Stimulated activated CD8-positive, alpha-beta memory T cell treated with anti-CD3 and anti-CD28 coated beads, Interleukin-4, amount 100 ng/mL, for 24 hours (primary cell): ENCODE data around the gene ART1.
"Not testable (repeated sequence)": the region's sequence is repeated elsewhere in the genome, so short reads cannot be mapped to it uniquely, and the experiment has no call there.

ENCODE experiments used
- DNase-seq: peaks from one replicate; pipeline ENCODE4 v3.0.0-alpha.2; 2020; ENCODE audit warnings: low read depth

ART1 gene

DNA sequence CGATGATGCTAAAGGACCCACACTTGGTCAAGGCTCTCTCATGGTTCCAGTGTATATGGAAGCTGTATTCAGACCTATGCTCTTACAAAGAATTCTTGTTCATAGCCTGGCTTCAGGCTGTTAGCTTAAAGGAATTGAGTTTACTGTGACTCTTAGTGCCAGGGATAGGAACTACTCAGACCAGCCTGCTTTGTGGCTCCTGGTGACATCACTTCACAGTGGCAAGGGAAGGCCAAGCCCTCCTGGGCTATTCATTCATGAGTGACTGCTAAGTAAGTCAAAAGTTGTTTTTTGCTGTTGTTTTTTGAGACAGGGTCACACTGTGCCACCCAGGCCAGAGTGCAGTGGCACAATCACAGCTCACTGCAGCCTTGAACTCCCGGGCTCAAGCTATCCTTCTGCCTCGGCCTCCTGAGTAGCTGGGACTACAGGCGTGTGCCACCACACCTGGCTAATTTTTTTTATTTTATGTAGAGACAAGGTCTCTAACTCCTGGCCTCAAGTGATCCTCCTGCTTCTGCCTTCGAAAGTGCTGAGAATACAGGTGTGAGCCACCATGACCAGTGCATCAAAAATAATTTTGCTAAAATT lies 12.8 kb upstream of the ART1 start:
- no peak for DNase-seq

DNA sequence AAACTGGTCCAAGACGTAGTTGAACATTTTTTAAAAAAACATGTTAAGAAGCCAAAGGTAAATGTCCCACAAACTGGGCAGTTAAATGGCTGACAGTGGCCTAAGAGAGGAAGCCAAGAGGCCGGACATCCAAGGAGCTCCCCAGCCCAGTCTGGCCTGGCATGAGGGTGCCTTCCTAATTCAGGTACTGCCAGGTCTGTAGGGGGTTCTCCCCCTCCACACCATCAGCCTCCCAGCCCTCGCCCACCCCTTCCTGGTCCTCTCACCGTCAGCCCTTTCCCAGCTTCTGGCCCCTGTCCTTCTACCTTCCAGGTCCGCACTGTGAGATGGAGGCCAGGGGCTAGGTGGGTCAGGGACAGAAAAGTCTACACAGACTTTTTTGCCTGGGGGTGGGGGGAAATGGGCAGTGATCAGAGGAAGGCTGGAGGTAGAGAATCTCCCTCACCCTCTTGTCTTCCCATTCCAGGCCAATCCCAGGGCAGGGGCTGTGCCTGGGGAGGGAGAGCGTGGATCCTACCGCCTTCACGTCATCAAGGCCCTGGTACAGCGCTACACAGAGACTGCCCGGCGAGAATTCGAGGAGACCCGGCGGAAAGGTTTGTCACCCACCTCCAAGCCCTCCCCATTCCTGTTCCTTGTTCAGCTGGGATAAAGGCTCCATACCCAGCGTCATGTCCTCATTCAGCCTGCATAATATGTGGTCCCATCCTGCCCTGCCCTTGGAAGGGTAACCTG lies 9.1 kb upstream of the ART1 start:
- DNase-seq, result no peak

DNA sequence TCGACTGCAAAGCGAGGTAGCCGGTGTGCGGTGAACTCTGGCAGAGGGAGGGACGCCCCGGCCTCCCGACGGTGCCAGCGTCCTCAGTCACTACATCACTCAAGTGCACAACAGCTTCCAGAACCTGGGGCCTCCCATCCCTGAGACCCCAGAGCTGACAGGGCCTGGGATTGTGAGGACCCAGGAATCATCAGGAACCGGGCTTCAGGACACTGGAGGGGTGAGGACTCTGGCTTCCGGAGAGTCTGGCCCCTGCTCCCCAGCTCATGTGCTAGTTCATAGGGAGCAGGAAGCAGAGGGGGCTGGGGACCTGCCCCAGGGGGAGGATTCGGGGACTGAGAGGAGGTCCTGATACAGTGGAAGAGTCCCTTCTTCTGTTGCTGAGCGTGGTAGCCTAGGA lies 7.7 kb upstream of the ART1 start:
- no peak for DNase-seq

DNA sequence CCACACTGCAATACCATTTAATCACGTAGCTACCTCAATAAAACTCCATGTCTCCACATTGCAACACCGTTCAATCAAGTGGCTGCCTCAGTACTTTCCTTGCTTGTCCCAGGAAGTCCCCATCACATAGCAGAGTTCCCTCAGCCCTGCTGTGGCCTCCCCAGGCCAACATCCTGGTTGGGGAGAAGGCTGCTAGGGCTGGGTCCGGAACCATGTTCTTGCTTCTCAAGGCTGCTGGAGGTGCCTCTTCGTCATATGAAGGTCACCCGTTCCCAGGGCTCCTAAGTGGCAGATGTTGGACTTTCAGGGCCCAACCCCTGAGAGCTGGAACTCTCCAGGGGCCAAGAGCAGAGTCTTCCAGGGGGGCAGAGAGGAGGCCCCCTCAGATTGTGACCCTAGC lies 6.4 kb upstream of the ART1 start:
- no peak for DNase-seq

DNA sequence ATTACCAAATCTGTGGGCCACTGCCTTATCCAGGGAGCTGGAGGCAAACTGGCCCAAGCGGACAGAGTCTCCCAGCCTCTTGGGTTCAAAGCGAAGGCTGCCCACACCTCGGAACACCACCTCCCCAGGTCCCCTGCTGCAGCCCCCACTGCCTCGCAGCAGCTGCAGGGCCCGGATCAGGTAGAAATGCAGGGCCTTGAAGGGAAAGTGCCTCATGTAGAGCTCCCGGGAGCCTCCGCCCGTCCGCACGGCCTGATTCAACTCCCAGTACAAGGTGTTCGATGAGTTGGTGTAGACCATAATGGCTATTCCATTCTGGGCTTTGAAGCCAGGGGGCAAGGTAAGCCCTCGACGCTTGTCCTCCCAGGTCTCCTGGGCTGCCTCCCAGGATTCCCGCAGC lies 5.1 kb upstream of the ART1 start:
- no peak for DNase-seq

DNA sequence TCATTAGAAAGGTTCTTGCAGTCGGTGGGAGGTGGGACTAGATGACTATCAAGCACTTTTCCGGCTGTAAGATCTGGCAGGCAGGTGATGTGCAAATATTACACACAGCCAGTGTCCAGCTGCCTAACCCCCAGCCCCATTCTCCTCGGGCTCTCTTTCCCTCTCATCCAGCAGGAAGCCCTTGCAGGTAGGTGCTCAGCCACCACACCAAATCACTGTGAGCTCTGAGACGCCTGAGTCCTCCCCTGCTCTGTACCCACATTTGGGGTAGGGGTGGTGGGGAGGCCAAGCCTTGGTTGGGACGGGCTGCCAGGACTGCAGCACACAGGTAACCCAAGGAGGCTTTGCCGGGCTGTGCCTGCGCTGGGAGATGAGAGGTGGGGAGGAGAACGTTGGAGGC lies 3.7 kb upstream of the ART1 start:
- DNase-seq, result no peak

DNA sequence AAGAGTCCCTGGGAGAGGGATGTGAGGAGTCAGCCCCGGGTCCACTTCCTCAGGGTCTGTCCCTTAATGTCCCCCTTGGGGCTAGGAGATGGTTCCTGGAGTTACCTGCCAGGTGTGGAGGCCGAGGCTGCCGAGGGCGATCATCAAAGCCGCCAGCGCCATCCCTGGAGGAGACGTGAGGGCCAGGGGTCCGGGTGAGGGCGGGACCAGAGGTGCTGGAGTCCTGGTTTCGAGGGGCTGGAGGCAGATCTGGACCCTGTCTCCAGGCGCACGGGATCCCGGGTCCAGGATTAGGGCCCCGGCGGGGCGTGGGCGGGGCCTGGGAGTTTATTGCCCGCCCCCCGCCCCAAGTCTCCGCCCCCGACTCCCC lies 3.2 kb upstream of the ART1 start, which contains the start of gene ART5:
ART5 (minus strand) TSS at position 292 of the 370 bp plus-strand sequence; CDS start at position 162, 130 bp downstream.
- DNase-seq, result no peak

DNA sequence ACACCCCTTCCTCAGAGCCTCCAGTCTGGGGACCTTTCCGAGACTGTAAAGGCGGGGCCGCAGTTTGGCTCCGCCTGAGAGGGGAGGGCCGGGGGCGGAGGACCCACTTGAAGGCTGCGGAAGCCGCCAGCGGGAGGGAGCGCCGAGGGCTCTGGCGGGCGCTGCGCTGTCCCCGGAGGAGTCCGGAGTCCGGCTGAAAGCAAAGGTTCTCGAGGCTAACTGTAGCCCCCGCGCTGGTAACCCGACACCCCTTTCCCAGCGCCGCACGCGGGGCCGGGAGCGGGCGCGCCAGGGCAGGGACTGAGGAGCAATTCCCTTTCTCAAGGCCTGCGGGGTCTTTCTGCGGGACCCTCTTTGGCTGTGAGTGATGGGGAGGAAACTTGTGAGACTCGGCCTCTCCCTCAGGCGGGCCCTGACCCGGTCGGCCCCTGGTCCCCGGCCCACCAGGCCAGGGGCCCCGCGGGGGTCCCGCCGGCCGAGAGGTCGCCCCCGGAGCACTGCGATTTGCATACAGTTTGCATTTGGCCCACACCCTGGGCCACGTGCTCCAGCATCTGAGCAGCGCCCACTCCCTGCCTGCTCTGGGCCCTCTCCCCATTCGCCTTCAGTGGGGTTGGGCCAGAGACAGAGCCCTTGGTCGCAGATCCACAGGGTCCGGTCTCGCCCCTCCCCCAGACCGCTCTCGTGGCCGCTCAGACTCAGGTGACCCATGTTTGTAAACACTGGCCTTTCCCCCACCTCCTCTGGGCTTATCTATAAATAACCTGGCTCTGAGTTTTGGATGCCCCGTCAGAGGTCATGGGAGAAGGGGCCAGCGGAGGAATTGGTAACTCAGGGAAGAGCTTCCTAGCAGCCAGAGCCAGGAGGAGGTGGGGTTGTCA lies 2.6 kb upstream of the ART1 start:
- peak; percentile 66 for DNase-seq

DNA sequence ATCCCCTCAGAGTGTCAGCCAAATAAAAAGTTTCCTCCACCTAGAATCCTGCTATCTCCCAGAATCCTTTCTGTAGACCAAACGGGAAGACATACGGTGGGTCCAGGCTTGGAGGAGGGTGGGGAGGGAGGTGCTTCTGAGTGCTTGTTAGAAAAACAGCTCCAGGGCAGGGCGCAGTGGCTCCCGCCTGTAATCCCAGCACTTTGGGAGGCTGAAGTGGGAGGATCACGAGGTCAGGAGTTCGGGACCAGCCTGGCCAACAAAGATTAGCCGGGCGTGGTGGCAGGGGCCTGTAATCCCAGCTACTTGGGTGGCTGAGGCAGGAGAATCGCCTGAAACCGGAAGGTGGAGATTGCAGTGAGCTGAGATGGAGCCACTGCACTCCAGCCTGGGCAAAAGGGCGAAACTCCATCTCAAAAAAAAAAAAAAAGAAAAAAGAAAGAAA lies 1.8 kb upstream of the ART1 start:
- not testable (repeated sequence) for DNase-seq

DNA sequence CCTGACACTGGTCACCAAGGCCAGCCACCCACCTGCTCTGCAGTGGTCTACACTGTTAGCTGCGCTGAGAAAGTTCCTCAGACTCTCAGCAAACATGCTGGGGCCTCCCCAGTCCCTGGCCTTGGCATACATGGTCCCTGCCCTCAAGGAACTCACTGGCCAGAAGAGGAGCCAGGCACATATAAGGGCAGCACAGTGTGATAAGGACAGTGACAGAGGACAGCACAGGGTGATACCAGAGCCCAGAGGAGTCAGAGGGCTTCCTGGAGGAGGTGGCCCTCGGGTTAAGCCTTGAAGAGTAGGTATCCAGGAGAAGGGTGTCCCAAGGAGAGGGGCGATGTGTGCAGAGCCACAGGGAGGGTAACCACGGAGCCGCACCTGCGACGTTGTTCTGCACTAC lies 624 bp downstream of the ART1 start:
- DNase-seq, result no peak

DNA sequence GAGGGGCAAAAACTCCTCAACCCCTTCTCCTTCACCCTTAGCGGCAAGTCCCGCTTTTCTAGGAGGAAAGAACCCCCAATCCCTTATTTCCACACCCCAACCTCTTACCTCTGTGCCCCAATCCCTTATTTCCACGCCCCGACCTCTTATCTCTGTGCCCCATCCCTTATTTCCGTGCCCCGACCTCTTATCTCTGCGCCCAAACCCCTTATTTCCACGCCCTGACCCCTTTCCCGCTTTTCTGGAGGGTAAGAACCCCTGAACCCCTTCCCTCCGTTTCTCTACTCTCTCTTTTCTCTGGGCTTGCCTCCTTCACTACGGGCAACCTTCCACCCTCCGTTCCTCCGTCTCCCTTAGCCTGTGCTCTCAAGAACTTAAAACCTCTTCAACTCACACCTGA lies 3.9 kb downstream of the ART1 start:
- DNase-seq, result not testable (repeated sequence)

DNA sequence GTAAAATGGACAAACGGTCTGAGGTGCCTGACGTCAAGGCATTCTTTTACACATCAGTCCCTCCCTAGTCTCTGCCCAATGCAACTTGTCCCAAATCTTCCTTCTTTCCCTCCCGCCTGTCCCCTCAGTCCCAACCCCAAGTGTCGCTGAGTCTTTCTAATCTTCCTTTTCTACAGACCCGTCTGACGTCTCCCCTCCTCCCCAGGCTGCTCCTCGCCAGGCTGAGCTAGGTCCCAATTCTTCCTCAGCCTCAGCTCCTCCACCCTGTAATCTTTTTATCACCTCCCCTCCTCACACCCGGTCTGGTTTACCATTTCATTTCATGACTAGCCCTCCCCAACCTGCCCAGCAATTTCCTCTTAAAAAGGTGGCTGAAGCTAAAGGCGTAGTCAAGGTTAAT lies 4.4 kb downstream of the ART1 start:
- DNase-seq, result not testable (repeated sequence)

DNA sequence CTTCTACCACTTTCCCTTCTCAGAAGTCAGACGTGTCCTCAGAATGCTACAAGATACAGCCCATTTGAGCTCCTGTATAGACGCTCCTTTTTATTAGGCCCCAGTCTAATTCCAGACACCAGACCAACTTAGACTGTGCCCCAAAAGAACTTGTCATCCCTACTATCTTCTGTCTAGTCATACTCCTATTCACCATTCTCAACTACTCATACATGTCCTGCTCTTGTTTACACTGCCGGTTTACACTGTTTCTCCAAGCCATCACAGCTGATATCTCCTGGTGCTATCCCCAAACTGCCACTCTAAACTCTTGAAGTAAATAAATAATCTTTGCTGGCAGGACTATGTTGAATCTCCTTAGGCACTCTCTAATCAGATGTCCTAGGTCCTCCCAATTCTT lies 7.6 kb downstream of the ART1 start:
- not testable (repeated sequence) for DNase-seq

DNA sequence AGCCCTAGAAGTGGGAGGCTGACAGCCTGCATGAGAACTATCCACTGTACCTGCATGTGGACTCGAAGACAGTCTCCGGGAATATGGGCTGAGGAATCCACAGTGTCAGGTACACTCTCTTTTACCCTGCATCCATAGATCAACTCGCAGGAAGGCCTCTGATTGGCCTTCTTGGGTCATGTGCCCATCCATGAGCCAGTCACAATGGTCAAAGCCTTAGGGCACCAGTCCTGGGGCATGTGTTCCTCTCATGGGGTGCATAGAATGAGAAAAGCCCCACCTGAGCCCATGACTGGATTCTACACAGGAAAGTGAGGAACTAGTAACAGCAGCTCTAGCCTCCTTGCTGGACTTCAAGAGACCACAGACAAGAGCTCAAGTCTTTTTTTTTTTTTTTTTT lies 10.6 kb downstream of the ART1 start:
- no peak for DNase-seq

DNA sequence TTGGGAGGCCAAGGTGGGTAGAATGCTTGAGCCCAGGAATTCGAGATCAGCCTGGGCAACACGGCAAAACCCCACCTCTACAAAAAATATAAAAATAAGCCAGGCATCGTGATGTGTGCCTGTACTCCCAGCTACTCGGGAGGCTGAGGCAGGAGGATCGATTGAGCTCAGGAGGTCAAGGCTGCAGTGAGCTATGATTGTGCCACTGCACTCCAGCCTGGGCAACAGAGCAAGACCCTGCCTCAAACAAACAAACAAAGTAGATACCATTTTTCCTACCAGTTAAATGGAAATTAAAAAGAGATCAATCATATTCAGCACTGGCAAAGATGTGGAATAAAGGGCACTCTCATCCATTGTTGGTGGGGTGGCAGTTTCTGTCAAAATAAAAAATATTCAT lies 12.4 kb downstream of the ART1 start:
- DNase-seq, result not testable (repeated sequence)

DNA sequence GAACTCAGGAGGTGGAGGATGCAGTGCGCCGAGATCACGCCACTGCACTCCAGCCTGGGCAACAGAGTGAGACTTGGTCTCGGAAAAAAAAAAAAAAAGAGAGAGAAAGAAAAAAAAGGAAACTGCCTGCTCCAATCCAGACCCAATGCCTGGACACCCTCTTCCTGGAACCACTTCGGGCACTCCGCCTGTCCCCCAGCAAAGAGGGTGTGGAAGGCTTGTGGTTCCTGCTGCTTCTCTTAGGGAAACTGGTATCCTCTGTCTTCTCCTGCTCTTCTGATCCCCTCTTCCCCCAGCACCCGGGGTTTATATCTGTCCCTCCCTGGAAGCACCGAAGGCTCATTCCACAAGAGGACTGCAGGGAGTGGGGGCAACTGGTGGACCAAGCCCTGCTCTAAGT lies 13.3 kb downstream of the ART1 start:
- no peak for DNase-seq

DNA sequence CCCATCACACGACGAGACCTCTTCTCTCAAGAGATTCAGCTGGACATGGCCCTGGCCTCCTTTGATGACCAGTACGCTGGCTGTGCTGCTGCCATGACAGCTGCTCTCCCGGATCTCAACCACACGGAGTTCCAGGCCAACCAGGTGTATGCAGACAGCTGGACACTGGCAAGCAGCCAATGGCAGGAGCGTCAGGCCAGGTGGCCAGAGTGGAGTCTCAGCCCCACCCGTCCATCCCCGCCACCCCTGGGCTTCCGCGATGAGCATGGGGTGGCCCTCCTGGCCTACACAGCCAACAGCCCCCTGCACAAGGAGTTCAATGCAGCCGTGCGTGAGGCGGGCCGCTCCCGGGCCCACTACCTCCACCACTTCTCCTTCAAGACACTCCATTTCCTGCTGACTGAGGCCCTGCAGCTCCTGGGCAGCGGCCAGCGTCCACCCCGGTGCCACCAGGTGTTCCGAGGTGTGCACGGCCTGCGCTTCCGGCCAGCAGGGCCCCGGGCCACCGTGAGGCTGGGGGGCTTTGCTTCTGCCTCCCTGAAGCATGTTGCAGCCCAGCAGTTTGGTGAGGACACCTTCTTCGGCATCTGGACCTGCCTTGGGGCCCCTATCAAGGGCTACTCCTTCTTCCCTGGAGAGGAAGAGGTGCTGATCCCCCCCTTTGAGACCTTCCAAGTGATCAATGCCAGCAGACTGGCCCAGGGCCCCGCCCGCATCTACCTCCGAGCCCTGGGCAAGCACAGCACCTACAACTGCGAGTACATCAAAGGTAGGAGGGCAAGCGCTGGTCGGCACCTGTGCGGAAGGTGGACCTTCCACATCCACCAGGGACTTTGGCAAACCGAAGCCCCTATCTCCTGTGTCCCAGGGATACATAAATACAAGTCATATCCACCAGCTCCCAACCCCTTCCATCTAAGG lies 14.9 kb downstream of the ART1 start:
- DNase-seq, result no peak

DNA sequence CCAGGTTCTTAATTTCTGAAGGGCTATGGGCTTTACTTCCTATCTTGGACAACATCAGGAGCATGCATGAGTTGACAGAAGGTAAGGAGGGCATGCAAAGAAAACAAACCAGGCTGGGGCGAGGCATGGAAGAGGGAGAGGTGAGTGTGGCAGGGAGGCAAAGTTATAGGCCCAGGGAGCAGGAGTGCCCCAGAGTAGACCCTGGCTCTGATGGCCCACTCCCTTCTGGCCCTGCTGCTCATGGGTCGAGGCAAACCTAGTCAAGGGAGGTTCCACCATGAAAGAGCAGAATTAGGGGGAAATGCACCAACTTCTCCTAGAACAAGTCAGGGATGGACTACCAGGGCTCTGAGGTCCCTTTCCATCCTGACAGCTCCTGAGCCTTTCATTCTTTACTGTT lies 16.0 kb downstream of the ART1 start:
- DNase-seq, result no peak

DNA sequence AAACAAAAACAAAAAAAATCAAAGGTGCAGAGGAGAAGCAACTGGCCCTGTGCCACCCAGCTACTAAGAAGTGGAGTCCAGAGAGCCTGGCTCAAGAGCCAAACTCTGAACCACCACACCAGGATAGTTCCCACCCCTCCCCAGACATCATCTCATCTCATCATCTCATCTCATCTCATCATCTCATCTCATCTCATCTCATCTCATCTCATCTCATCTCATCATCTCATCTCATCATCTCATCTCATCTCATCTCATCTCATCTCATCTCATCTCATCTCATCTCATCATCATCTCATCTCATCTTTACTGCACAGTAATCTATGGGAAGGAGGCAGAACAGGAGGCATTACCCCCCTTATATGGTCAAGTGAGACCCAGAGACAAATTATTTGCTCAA lies 17.9 kb downstream of the ART1 start:
- no peak for DNase-seq

DNA sequence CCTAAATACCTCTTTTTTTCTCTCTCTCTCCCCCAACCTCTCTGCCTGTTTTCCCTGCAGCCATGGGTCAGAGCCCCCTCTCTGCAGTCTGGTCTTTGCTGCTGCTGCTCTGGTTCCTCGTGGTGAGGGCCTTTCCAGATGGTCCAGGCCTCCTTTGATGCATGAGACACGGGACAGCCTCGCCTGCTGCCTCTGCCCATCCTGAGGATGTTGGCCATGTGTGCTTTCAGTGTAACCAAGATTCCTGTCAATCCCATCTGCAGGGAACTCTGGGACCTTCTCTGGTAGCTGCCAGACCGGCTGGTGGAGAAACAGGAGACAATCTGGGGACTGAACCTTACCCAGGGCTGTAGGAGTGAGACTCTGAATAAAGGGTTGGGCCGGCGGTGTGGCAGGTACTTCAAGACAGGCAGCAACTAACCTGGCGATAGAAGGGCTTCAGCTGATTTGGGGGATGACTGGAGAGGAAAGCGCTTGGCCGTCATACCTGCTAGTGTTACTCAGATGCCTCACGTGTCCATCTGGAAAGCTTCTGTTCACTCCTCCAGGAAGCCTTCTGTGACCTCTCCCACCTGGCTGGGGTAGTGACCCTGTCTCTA lies 19.2 kb downstream of the ART1 start:
- no peak for DNase-seq

DNA sequence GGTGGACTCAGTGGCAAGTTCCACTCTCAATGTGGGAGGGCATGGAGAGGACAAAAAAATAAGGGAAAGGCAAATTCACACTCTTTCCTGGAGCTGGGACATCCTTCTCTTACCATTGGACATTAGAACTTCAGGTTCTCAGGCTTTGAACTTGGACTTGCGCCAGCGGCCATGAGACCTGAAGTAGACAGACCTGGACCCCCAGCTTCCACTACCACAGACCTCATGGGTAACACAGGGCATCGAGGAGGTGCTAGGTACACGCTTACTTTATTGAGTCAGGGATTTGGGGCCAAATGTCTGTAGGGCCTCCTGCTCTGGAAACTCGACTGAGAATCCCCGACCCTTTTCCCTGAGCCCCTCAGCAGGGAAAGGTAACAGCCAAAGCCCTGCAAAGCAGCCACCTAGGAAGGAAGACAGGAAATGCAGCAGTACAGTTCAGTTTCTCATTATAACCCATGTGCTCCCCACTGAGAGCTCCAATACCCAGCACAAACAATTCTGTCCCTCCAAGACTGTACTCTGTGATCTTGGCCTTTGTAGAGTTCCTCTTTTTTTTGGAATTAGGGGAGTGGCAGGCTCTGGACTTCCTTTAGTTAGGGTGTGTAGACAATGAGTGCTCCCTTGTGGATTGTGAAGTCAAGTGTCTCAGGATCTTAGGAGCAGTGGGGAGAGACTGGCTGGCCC lies 20.6 kb downstream of the ART1 start:
- DNase-seq, result no peak
